ENCODE data around the gene PLAAT4. TPM values are rescaled to one million over a fixed set of nuclear protein-coding genes. Genes with fewer than 3 reads are reported as not detected.

Gene PLAAT4
- total and polyA plus RNA-seq, 2 experiments from 2014 or later: 0.69 to 4.6 TPM

- peaks cover 26% of the 10 kb centered on the region for H3K36me3 ChIP-seq (ENCODE audit: insufficient read depth)
- no peak overlapping the region for H3K27ac ChIP-seq (ENCODE audit: low read depth)
- no peaks in the 10 kb centered on the region for H3K27me3 ChIP-seq (ENCODE audit: insufficient read depth)
- no peaks in the 10 kb centered on the region for H3K9me2 ChIP-seq (ENCODE audit: insufficient read depth)
- H4K20me1 ChIP-seq (replicated peaks; ENCODE audit: insufficient read depth): no peaks in the 10 kb centered on the region; the same call in 1 of the 2 replicates
- H2AFZ ChIP-seq: no peak overlapping the region
- H3K4me3 ChIP-seq: no peak overlapping the region
- peaks cover 6% of the 10 kb centered on the region for H3K27me3 Mint-ChIP-seq (ENCODE audit: insufficient read depth, low read depth, poor library complexity)
- H3F3A ChIP-seq (replicated peaks; ENCODE audit: low read depth): 0 out of 2 replicates have a peak, but pooled peaks cover 3% of the 10 kb centered on the region
- no peak for ATAC-seq
- peaks cover 7% of the 10 kb centered on the region for H3K79me2 ChIP-seq (replicated peaks; ENCODE audit: insufficient read depth)
- TF ChIP-seq ZNF462 (CRISPR knock-in tag; IDR thresholded peaks at IDR 0.05) (no peak), EZH2 (IDR thresholded peaks at IDR 0.05; ENCODE audit: low read depth, unreplicated experiment) (no peak), NANOG (IDR thresholded peaks at IDR 0.05; ENCODE audit: borderline replicate concordance) (no peak), STAT1 (IDR thresholded peaks at IDR 0.05; ENCODE audit: unreplicated experiment) (no peak), POLR2AphosphoS5 (IDR thresholded peaks at IDR 0.05; ENCODE audit: low read depth) (no peak), CTCF (conservative IDR thresholded peaks at IDR 0.05; ENCODE audit: low read depth in 2 of 2) (no peak), EZH2phosphoT487 (IDR thresholded peaks at IDR 0.05; ENCODE audit: unreplicated experiment) (no peak), JUNB (IDR thresholded peaks at IDR 0.05; ENCODE audit: unreplicated experiment) (no peak), ETS1 (IDR thresholded peaks at IDR 0.05) (no peak)
- TF ChIP-seq, protein P1, sequence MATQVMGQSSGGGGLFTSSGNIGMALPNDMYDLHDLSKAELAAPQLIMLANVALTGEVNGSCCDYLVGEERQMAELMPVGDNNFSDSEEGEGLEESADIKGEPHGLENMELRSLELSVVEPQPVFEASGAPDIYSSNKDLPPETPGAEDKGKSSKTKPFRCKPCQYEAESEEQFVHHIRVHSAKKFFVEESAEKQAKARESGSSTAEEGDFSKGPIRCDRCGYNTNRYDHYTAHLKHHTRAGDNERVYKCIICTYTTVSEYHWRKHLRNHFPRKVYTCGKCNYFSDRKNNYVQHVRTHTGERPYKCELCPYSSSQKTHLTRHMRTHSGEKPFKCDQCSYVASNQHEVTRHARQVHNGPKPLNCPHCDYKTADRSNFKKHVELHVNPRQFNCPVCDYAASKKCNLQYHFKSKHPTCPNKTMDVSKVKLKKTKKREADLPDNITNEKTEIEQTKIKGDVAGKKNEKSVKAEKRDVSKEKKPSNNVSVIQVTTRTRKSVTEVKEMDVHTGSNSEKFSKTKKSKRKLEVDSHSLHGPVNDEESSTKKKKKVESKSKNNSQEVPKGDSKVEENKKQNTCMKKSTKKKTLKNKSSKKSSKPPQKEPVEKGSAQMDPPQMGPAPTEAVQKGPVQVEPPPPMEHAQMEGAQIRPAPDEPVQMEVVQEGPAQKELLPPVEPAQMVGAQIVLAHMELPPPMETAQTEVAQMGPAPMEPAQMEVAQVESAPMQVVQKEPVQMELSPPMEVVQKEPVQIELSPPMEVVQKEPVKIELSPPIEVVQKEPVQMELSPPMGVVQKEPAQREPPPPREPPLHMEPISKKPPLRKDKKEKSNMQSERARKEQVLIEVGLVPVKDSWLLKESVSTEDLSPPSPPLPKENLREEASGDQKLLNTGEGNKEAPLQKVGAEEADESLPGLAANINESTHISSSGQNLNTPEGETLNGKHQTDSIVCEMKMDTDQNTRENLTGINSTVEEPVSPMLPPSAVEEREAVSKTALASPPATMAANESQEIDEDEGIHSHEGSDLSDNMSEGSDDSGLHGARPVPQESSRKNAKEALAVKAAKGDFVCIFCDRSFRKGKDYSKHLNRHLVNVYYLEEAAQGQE (IDR thresholded peaks at IDR 0.05; ENCODE audit: unreplicated experiment): no peak
- no peaks in the 10 kb centered on the region; the same call in 2 of the 3 replicates for H3K9me3 Mint-ChIP-seq
- no peaks in the 10 kb centered on the region for H3K4me1 Mint-ChIP-seq
- no peak overlapping the region for H3K27ac Mint-ChIP-seq
- DNase-seq (ENCODE audit: low spot score): no peak
- H3K36me3 Mint-ChIP-seq (ENCODE audit: low read depth): peaks cover 58% of the 10 kb centered on the region
- no peak overlapping the region for H3K4me2 ChIP-seq
- H3K4me1 ChIP-seq (ENCODE audit: insufficient read depth): 0 out of 2 replicates have a peak, but pooled peaks cover 3% of the 10 kb centered on the region
- no peak overlapping the region for H3K4me3 Mint-ChIP-seq
These were observed 53.6 kb downstream of the PLAAT4 start for GRCh38 chr11:63590024-63590788.
